NCI-H1436 treated with DMSO at 0.1 percent for 48 hours (cell line): ENCODE measurements around the gene OR5AU1.

Experiments used
- DNase-seq: peaks from one replicate; lab custom pipeline; 2025; lab: John Stamatoyannopoulos, UW

OR5AU1 gene

GRCh38 chr14:21155963-21156362 lies at the start of gene OR5AU1:
TSS of gene OR5AU1 (minus strand) at chr14:21156063. CDS start at chr14:21155872, 191 bp downstream.
- DNase-seq = no peak

GRCh38 chr14:21205026-21205677 lies 49.3 kb upstream of the OR5AU1 start:
- no peak for DNase-seq

GRCh38 chr14:21204167-21205025 lies 48.5 kb upstream of the OR5AU1 start:
- no peak for DNase-seq

GRCh38 chr14:21203470-21204166 lies 47.8 kb upstream of the OR5AU1 start:
- no peak for DNase-seq

GRCh38 chr14:21202463-21203358 lies 46.8 kb upstream of the OR5AU1 start:
- no peak for DNase-seq

GRCh38 chr14:21201732-21202462 lies 46.0 kb upstream of the OR5AU1 start:
- DNase-seq = no peak

- no peak for DNase-seq
Observed at GRCh38 chr14:21200752-21201461, 45.0 kb upstream of the OR5AU1 start.

GRCh38 chr14:21199611-21200560 lies 44.0 kb upstream of the OR5AU1 start:
- no peak for DNase-seq

- no peak for DNase-seq
Observed at GRCh38 chr14:21197418-21198205, 41.7 kb upstream of the OR5AU1 start.

GRCh38 chr14:21194597-21194996 lies 38.7 kb upstream of the OR5AU1 start:
- no peak for DNase-seq

GRCh38 chr14:21192875-21193535 lies 37.1 kb upstream of the OR5AU1 start:
- no peak for DNase-seq

- DNase-seq = no peak
Observed at GRCh38 chr14:21192447-21192822, 36.6 kb upstream of the OR5AU1 start.

GRCh38 chr14:21191809-21192446 lies 36.1 kb upstream of the OR5AU1 start:
- DNase-seq = peak; percentile 10

- no peak for DNase-seq
Observed at GRCh38 chr14:21191261-21191808, 35.5 kb upstream of the OR5AU1 start.

- DNase-seq = no peak
Observed at GRCh38 chr14:21185491-21185890, 29.6 kb upstream of the OR5AU1 start.

- DNase-seq = no peak
Observed at GRCh38 chr14:21184254-21184653, 28.4 kb upstream of the OR5AU1 start.

- no peak for DNase-seq
Observed at GRCh38 chr14:21182166-21182565, 26.3 kb upstream of the OR5AU1 start.
